ENCODE data around the gene FERMT3. TPM values are rescaled to one million over a fixed set of nuclear protein-coding genes. Genes with fewer than 3 reads are reported as not detected.

The FERMT3 gene
- total RNA-seq = 10 to 100 TPM; 23.5 to 97.6 (median 42.2) TPM

DNA sequence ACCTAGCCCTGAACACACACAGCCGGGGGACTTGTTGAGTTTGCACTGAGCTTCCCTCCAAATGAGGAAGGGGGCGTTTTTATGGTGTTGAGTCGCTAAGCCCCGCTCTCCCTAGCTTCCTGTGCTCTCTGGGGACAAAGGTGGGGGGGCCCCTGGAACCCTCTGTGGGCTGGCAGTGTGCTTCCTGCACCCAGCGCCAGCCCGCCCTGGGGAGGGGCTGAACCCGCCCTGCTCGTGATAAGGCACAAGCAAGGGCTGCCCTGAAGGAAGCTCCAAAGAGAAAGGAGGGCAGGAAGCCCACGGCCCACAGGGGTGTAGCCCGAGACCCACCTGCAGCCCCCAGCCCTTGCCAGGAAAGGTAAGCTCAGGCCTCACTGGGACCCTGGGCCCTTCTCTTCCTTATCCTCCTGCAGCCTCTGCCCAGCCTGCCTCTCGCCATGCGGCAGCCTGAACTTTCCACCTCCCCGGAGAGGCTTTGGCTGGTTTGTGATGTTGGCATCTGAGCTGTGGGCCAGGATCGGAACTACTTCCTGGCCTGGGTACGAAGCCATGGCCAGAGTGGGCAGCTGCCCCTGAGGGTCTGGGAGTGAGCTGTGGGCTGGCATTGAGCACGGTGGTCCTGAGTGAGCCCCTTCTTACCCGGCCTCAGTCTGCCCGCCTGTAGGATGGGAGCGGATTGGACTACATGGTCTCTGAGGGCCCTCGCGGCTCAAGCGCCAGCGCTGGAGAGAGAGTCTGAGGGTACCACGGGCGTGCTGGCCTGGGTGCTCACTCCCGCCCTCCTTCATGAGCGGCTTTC lies at the start of gene FERMT3:
Gene FERMT3, plus strand, starts transcription at position 265 of the 799 bp plus-strand sequence. CDS start 644 bp downstream, outside the sequence.
- TF ChIP-seq, protein P1, sequence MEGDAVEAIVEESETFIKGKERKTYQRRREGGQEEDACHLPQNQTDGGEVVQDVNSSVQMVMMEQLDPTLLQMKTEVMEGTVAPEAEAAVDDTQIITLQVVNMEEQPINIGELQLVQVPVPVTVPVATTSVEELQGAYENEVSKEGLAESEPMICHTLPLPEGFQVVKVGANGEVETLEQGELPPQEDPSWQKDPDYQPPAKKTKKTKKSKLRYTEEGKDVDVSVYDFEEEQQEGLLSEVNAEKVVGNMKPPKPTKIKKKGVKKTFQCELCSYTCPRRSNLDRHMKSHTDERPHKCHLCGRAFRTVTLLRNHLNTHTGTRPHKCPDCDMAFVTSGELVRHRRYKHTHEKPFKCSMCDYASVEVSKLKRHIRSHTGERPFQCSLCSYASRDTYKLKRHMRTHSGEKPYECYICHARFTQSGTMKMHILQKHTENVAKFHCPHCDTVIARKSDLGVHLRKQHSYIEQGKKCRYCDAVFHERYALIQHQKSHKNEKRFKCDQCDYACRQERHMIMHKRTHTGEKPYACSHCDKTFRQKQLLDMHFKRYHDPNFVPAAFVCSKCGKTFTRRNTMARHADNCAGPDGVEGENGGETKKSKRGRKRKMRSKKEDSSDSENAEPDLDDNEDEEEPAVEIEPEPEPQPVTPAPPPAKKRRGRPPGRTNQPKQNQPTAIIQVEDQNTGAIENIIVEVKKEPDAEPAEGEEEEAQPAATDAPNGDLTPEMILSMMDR (IDR thresholded peaks at IDR 0.05; ENCODE audit: low read depth) = no peak

GRCh38 chr11:64157631-64158394 lies 48.7 kb upstream of the FERMT3 start:
- TF ChIP-seq, protein P1 (IDR thresholded peaks at IDR 0.05; ENCODE audit: low read depth) = no peak

DNA sequence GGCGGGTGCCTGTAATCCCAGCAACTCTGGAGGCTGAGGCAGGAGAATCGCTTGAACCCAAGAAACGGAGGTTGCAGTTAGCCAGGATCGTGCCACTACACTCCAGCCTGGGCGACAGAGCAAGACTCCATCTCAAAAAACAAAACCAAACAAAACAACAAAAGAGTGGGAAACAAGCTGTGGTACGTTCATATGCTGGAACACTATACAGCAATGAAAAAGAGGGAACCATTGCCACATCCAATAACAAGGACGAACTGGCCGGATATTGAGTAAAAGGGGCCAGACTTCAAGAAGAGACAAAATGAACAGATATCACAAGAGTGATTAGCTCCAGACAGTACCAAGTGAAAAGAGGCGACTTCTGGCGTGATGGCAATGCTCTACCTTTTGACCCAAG lies 45.5 kb upstream of the FERMT3 start:
- TF ChIP-seq, protein P1 (IDR thresholded peaks at IDR 0.05; ENCODE audit: low read depth) = no peak

DNA sequence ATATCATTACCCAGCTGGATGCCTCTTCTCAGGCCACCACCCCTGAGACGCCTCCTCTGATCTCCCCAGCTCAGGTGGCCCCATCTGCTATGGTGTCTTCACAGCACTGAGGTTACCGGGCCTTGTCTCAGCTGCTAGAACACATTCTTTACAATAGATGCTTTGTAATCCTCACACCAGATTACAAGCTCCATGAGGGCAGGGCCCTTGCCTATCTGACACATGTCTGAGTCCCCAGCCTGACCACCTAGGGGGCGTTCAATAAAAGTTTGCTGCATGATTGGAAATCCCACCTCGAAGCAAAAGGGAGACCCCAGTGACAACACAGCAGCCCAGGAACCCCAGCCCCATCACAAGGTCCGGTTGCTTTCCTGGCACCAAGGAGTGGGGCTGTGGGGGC lies 42.6 kb upstream of the FERMT3 start:
- TF ChIP-seq, protein P1 (IDR thresholded peaks at IDR 0.05; ENCODE audit: low read depth) = no peak

GRCh38 chr11:64164392-64165312 lies 41.9 kb upstream of the FERMT3 start:
- TF ChIP-seq, protein P1 (IDR thresholded peaks at IDR 0.05; ENCODE audit: low read depth) = no peak

DNA sequence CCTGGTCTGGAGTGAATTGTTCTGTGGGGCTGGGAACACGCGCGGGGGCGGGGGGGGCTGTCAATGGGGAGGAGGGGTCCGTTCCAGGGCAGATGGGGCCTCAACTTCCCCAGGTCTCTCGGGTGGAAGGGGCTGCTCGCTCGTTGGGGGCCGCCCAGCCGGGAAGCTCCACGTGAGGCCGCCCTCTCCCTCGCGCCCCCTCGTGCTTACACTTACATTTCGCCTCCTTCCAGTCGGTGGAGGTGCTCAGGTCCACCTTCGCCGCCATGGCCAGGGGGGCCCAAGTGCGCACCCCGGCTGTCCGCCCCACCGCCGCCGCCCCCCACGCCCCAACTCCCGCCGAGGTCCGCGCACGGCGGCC lies 41.1 kb upstream of the FERMT3 start:
- TF ChIP-seq, protein P1 (IDR thresholded peaks at IDR 0.05; ENCODE audit: low read depth) = no peak

All from subcutaneous adipose tissue (tissue), 4 donors.